ENCODE measurements around the gene DAB2IP. TPM values are rescaled to one million over a fixed set of nuclear protein-coding genes. Genes with fewer than 3 reads are reported as not detected.
A peak's percentile ranks its signal among the peaks of the same experiment; 100 is the strongest.

DAB2IP gene
- total RNA-seq, 3 donors from 2014 or later = 109 to 157 (median 111) TPM

DNA sequence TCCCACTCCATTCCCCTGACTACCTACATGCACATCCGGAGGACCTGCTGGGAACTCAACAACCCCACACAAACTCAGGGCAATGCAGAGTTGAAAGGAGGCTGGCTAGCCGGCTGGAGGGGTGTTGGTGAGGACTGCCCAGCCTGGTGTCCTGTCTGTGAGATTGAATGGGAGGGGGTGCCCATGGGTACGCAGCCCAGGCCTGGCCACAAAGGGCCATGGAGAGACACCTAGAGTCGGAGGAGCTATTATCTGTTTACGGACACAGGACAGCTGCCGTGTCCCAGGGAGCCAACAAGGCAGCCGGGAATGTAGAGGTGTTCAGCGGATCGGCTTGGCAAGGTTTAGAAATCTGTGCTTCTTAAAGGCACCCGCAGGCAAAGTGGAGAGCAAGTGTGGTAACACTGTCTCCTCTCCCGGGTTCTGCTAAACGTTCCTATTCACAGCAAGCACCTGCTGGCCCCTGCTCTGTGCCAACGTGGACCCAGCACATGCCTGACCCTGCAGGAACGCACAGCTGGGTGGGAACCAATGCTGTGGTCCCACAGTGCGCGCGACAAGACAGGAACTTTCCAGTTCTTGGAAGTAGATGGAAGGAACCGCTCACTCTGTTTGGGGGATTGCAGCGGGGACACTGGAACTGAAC, 166.7 kb downstream of the DAB2IP start:
- TF ChIP-seq, protein P1, sequence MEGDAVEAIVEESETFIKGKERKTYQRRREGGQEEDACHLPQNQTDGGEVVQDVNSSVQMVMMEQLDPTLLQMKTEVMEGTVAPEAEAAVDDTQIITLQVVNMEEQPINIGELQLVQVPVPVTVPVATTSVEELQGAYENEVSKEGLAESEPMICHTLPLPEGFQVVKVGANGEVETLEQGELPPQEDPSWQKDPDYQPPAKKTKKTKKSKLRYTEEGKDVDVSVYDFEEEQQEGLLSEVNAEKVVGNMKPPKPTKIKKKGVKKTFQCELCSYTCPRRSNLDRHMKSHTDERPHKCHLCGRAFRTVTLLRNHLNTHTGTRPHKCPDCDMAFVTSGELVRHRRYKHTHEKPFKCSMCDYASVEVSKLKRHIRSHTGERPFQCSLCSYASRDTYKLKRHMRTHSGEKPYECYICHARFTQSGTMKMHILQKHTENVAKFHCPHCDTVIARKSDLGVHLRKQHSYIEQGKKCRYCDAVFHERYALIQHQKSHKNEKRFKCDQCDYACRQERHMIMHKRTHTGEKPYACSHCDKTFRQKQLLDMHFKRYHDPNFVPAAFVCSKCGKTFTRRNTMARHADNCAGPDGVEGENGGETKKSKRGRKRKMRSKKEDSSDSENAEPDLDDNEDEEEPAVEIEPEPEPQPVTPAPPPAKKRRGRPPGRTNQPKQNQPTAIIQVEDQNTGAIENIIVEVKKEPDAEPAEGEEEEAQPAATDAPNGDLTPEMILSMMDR (IDR thresholded peaks at IDR 0.05) = no peak
- ATAC-seq (no peak), DNase-seq (no peak)
- Histone ChIP-seq H3K9me3 (no peaks in the 10 kb centered on the region), H3K4me3 (no peak overlapping the region), H3K36me3 (ENCODE audit: low read depth) (no peaks in the 10 kb centered on the region), H3K4me1 (ENCODE audit: low read depth) (no peaks in the 10 kb centered on the region)
- intact Hi-C loops (cut with DNase I, micrococcal nuclease) = no loop called here

DNA sequence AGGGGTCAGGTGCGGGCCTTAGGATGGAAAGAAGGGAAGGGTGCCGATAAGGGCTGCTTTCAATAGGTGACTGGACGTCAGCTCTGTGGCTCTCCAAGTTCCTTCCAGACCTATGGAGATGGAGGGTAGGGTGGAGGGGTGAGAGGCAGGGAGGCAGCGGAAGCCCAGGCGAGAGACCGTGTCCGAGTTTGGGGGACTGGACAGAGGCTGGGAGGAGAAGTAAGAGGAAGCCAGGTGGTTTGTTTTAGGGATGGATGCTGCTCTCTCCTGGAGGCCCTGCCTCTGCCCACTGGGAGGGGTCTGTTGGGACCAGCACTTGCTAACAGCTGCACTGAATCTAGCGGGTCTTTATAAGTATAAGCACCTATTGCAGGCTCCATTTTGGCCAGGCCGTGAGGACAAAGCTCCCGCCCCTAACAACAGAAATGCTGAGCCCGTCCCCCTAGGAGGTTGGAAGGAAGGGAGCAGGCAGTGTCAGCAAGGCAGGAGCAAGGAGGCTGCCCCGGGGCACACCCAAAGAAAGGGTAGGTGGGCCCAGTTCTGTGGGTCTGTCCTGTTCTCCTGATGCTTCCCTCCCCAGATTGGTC, 167.5 kb downstream of the DAB2IP start:
- no peaks in the 10 kb centered on the region for H3K4me1 ChIP-seq (ENCODE audit: low read depth)
- no peak overlapping the region for H3K4me3 ChIP-seq
- intact Hi-C loops (cut with DNase I, micrococcal nuclease) = no loop called here
- TF ChIP-seq, protein P1 (IDR thresholded peaks at IDR 0.05) = no peak
- DNase-seq = no peak
- no peak for ATAC-seq
- no peaks in the 10 kb centered on the region for H3K9me3 ChIP-seq
- H3K36me3 ChIP-seq (ENCODE audit: low read depth) = no peaks in the 10 kb centered on the region

DNA sequence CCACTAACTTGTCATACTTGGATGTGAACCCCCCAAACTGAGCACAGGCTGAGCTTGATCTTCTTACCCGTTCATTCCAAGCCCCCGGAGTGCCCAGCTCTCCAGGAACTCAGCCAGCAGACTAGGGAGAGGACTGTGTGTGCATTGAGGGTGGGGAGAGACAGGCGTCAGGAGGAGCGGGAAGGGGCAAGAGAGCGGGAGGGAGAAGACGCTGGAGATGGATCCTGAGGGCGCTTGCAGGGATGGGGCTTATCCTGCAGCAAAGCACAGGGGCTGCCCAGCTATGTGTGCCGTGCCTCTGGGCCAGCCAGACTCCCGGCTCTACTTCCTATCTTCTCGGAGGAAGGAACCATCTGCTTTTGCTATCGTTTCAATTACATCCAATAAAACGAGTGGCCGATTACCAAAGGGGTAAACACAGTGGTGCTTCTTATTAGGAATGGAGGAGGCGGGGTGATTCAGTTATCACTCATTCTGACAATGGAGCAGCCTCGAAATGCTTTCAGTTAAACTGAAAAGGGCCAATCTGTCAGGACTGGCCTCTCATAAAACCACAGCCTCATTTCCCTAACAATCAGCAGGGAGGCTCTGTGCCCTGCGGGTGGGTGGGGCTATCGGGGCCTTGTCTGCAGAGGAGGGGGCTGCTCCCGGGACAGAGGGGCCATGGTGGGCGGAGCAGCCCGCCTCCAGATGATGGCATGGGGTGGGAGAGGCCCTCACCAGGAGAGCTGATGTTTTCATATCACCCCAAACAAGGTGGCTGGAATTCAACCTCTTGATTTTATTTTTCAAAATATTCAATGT, 168.2 kb downstream of the DAB2IP start:
- no peaks in the 10 kb centered on the region for H3K9me3 ChIP-seq
- no peaks in the 10 kb centered on the region for H3K4me1 ChIP-seq (ENCODE audit: low read depth)
- no peak overlapping the region for H3K4me3 ChIP-seq
- no peaks in the 10 kb centered on the region for H3K36me3 ChIP-seq (ENCODE audit: low read depth)
- ATAC-seq (peak; percentile 42), DNase-seq (no peak)
- intact Hi-C loops (cut with DNase I, micrococcal nuclease) = no loop called here
- TF ChIP-seq, protein P1 (IDR thresholded peaks at IDR 0.05) = no peak

DNA sequence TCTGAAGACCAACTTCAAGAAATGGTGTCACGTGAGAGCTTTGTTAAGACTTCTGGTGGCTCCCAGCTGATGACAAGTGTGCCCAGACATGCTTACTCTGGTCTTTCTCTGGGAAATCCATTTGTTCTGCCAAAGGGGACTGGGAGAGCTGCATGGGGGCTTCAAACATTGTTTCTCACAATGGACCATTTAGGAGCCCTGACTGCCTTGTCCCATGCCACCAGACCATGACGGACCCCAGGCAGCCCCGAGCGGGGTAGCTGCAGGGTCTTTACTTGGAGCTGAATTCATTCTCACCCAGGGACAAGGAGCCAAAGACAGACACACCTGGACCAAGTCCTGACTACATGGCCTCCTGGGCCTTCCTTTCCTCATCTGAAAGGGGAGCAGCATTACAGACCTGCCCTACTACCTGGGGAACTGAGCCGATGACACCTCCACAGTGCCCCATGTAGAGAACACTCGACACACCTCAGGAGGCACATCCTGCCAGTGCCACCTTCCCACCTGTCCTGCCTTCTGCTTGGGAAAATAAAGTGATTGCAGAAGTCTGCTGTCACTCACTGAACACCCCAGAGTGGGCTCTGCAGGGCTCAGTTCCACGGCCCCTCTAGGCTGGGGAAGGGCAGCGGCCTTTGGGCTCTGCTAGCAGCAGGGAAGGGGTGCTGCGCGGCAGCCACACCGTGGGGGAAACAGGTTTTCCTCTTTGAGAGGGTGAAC, 169.0 kb downstream of the DAB2IP start:
- no peak for ATAC-seq
- Histone ChIP-seq H3K4me1 (ENCODE audit: low read depth) (no peaks in the 10 kb centered on the region), H3K36me3 (ENCODE audit: low read depth) (no peaks in the 10 kb centered on the region), H3K9me3 (no peaks in the 10 kb centered on the region), H3K4me3 (no peak overlapping the region)
- intact Hi-C loops (cut with DNase I, micrococcal nuclease) = no loop called here
- no peak for DNase-seq
- TF ChIP-seq, protein P1 (IDR thresholded peaks at IDR 0.05) = no peak

DNA sequence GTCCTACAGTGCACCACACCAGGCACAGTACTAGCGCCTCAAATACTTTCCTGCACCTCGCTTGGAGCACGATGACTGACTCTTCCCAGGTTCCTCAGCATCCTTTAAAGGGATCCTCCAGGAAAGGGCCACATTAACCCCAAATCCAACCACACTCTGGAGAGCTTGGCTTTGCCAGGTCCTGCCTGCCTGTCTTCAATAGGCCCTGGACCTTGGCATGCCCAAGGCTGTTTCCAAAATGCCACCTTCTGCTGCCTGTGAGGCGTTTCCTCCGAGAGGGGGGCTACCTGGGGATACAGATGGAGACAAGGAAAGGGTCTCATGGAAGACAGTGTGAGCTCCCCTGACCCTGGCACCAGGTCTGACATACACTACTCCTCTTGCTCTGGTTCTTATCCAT, 169.9 kb downstream of the DAB2IP start:
- H3K4me3 ChIP-seq = no peak overlapping the region
- DNase-seq (no peak), ATAC-seq (no peak)

More for the DNA sequence above, 169.9 kb downstream of the DAB2IP start:
- Histone ChIP-seq H3K9me3 (no peaks in the 10 kb centered on the region), H3K4me1 (ENCODE audit: low read depth) (no peaks in the 10 kb centered on the region), H3K36me3 (ENCODE audit: low read depth) (no peaks in the 10 kb centered on the region)
- TF ChIP-seq, protein P1 (IDR thresholded peaks at IDR 0.05) = no peak
- intact Hi-C loops (cut with DNase I, micrococcal nuclease) = no loop called here
